Peyer's patch (tissue), 4 donors: Measurements from ENCODE around the gene STXBP1.

Source experiments
- POLR2A ChIP-seq, 2 donors: fragments of 450-650 bp; IDR thresholded peaks; one replicate each; pipeline ENCODE4 v1.5.1; 2017; ENCODE audit warnings: antibody characterized with exemption in 2 of 2, mild to moderate bottlenecking in 2 of 2, moderate library complexity in 2 of 2
- TF ChIP-seq, protein P1 (sequence below), 6 experiments: fragments of 450-650 bp in 4 of 6; fragments of 200-600 bp in 2 of 6; sonication (generic) in 1 of 6; IDR thresholded peaks; one replicate each; pipeline ENCODE4 v1.5.1; 2017 to 2019; ENCODE audit warnings: antibody characterized with exemption in 6 of 6, mild to moderate bottlenecking in 3 of 6, moderate library complexity in 1 of 6

- TF ChIP-seq, protein P1, sequence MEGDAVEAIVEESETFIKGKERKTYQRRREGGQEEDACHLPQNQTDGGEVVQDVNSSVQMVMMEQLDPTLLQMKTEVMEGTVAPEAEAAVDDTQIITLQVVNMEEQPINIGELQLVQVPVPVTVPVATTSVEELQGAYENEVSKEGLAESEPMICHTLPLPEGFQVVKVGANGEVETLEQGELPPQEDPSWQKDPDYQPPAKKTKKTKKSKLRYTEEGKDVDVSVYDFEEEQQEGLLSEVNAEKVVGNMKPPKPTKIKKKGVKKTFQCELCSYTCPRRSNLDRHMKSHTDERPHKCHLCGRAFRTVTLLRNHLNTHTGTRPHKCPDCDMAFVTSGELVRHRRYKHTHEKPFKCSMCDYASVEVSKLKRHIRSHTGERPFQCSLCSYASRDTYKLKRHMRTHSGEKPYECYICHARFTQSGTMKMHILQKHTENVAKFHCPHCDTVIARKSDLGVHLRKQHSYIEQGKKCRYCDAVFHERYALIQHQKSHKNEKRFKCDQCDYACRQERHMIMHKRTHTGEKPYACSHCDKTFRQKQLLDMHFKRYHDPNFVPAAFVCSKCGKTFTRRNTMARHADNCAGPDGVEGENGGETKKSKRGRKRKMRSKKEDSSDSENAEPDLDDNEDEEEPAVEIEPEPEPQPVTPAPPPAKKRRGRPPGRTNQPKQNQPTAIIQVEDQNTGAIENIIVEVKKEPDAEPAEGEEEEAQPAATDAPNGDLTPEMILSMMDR (IDR thresholded peaks at IDR 0.05) = peak in 1 of 6 experiments; percentile 19
- TF ChIP-seq POLR2A (IDR thresholded peaks at IDR 0.05) = no peak
These were observed 95.7 kb downstream of the STXBP1 start for GRCh38 chr9:127707766-127708165.
